Mammary microvascular endothelial cell (primary cell): ENCODE data around the gene RTP3. TPM values are rescaled to one million over a fixed set of nuclear protein-coding genes. Genes with fewer than 3 reads are reported as not detected.

Experiments used
- total RNA-seq: library from RNA; depleted of rRNA; stranded (reverse); fragments of >200 nt; gene quantifications from 2 replicates; pipeline ENCODE4 v1.2.3, GENCODE V29; 2015

Gene RTP3
- not detected in 2 replicates for total RNA-seq

DNA sequence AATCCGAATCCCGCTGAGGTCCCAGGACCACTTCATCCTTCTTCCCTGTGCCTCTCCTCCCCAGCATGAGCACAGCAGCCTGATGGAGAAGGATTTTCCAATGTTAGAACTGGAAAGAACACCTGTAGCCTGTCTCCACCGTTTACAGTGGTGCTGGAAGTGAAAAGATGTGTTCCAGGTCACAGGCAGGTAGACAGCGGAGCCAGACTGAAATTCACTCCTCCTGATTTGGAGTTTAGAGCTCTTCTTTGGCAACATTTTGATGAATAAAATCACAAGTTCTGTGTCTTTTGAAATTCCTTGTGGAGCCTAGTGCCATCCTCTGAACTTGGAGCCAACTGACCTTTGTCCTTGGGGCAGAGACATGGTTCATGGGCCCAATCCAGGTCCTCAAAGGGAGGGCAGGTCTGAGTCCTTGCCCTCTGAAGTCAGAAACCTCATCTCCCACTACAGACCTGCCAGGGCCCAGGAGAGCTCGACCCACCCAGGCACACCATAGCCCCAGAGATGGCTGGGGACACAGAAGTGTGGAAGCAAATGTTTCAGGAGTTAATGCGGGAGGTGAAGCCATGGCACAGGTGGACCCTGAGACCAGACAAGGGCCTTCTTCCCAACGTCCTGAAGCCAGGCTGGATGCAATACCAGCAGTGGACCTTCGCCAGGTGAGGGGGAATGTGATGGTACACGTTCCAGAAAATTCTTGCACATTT, at the start of gene RTP3:
RTP3 (plus strand) TSS at position 421 of the 710 bp plus-strand sequence; CDS start at position 508, 87 bp downstream.

DNA sequence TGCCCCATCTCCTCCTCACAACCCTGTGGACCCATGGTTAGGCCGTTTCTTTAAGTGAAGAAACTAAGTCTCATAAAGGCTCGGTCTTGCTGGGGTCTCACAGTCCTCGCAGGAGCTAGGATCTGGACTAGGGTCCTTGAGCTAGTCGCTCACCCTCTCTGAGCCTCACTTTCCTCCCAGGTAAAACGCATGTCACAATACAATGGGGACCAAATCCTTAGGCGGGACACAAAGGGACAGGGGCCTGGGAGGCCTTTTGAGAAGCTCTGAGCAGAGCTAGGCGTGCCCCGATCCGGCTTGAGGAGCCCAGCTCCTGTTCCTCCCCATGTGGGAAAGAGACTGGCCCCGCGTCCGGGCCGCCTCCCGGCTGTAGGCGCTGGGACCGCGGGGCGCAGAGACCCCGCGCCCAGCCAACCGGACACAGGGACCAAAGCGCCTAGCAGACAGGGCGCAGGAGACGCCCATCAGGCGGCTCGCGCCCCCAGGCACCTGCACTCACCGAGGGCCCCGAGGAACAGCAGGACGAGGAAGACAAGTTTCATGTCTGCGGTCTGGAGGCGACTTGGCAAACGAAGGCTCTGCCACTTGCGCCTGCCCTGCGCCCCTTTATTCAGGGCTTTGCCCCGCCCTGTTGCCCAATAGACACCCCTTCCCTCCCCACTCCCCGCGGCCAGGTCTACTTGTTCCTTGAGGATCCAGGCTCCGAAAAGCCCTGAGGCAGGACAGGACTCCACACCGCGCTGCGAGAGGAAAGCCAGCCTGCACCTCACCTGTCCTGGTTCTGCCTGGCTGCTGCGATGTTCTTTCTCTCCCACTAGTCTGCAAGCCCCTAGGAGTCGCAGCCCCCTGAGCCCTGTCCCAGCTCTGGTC, 33.2 kb upstream of the RTP3 start, which contains the start of gene LTF:
LTF (minus strand) TSS at position 580 of the 870 bp plus-strand sequence; CDS start at position 542, 38 bp downstream.

Other genes starting within 250 kb of the RTP3 start
- gene CCR2, start 143.9 kb upstream of the RTP3 start, total RNA-seq, result not detected in 2 replicates
- gene CCR5, start 127.0 kb upstream of the RTP3 start, total RNA-seq, result not detected in 2 replicates
- 13.9 and 14.8 TPM in 2 replicates for gene CCRL2, start 90.7 kb upstream of the RTP3 start, total RNA-seq
- 0.25 and 3.1 TPM in 2 replicates for gene LTF, start 33.1 kb upstream of the RTP3 start, total RNA-seq
- gene LRRC2, start 68.3 kb downstream of the RTP3 start, total RNA-seq, result 0.47 and 0.64 TPM in 2 replicates
- not detected in 2 replicates for gene FAM240A, start 114.5 kb downstream of the RTP3 start, total RNA-seq
- gene ALS2CL, start 195.7 kb downstream of the RTP3 start, total RNA-seq, result 9.8 and 11.2 TPM in 2 replicates
- gene TMIE, start 203.4 kb downstream of the RTP3 start, total RNA-seq, result 0.15 TPM in 1 of 2 replicates, not detected in the other
- not detected in 2 replicates for gene PRSS50, start 219.9 kb downstream of the RTP3 start, total RNA-seq